Heart left ventricle (tissue), 16 donors: ENCODE results near the gene CENPP. TPM values are rescaled to one million over a fixed set of nuclear protein-coding genes. Genes with fewer than 3 reads are reported as not detected.

ENCODE experiments used
- ATAC-seq, 4 donors: fragments of 200-7000 bp; cut with Tn5 transposase; one replicate each; pipeline ENCODE4 v1.9.1; 2020 to 2022; ENCODE audit warnings: moderate library complexity in 4 of 4, mild to moderate bottlenecking in 3 of 4, moderate number of reproducible peaks in 1 of 4
- DNase-seq, 5 donors: peaks; one replicate each; pipeline ENCODE4 v3.0.0-alpha.2; 2020
- H3K27ac ChIP-seq, 12 donors: fragments of 200-600 bp; sonication (generic) in 4 of 12; one replicate each; pipeline versions ENCODE4 v1.5.0 to v1.8.0; 2016 to 2022; ENCODE audit warnings: mild to moderate bottlenecking in 2 of 12
- H3K27me3 ChIP-seq, 9 donors: fragments of 200-600 bp; sonication (generic) in 2 of 9; one replicate each; pipeline versions ENCODE4 v1.5.1 to v1.8.0; 2016 to 2022; ENCODE audit warnings: mild to moderate bottlenecking in 3 of 9
- H3K36me3 ChIP-seq, 9 donors: fragments of 200-600 bp; sonication (generic) in 2 of 9; one replicate each; pipeline versions ENCODE4 v1.5.0 to v1.8.0; 2018 to 2022; ENCODE audit warnings: mild to moderate bottlenecking in 2 of 9
- H3K4me1 ChIP-seq, 12 donors: fragments of 200-600 bp; sonication (generic) in 4 of 12; one replicate each; pipeline versions ENCODE4 v1.5.0 to v1.8.0; 2016 to 2022; ENCODE audit warnings: mild to moderate bottlenecking in 3 of 12
- H3K4me3 ChIP-seq, 12 donors: fragments of 200-600 bp; sonication (generic) in 4 of 12; one replicate each; pipeline versions ENCODE4 v1.5.0 to v1.8.0; 2017 to 2022; ENCODE audit warnings: mild to moderate bottlenecking in 9 of 12, moderate library complexity in 4 of 12
- H3K9me3 ChIP-seq, 12 donors: fragments of 200-600 bp; sonication (generic) in 4 of 12; one replicate each; pipeline versions ENCODE4 v1.5.0 to v1.8.0; 2016 to 2022; ENCODE audit warnings: mild to moderate bottlenecking in 1 of 12
- POLR2A ChIP-seq, 2 donors: fragments of 450-650 bp; IDR thresholded peaks; one replicate each; pipeline ENCODE4 v1.6.1; 2017; ENCODE audit warnings: antibody characterized with exemption in 2 of 2, mild to moderate bottlenecking in 2 of 2, moderate library complexity in 2 of 2
- WGBS, 4 donors: extraction: QIAGEN DNeasy Blood & Tissue Kit in 2 of 4; methylation state at CpG; one replicate each; pipeline versions ENCODE4 v1.1.5 to v1.1.7; 2013 to 2018; 5-methylcytosine and 5-hydroxymethylcytosine counted together
- intact Hi-C, 10 donors: fragments of 100-400 bp; cut with DNase I; formaldehyde crosslinking; loops; one replicate each; pipeline versions ENCODE4 v1.11.1 to v1.14.2; 2022
- polyA plus RNA-seq, 2 donors: library from polyadenylated mRNA; stranded (reverse); fragments of 200-250 nt; gene quantifications; one replicate each; pipeline ENCODE4 v1.2.3, GENCODE V29; 2013
- total RNA-seq, 9 donors: library from RNA; depleted of rRNA in 2 of 9; stranded (reverse); fragments of >200 nt in 2 of 9; fragmentation: NEBNext Ultra II Directional in 3 of 9; extraction: Animal tissue kit (Norgen Biotek cat#: 25700) in 3 of 9; gene quantifications; one replicate each; pipeline versions ENCODE4 v1.1.0 to v1.2.4, GENCODE V29; 2016 to 2023
- TF ChIP-seq, protein P1 (sequence below), 12 donors: fragments of 200-600 bp; sonication (generic) in 4 of 12; IDR thresholded peaks; one replicate each; pipeline versions ENCODE4 v1.5.0 to v1.8.0; 2018 to 2022; ENCODE audit warnings: antibody characterized with exemption in 12 of 12, mild to moderate bottlenecking in 5 of 12
- donor health status: ischemic (EF 13 %, LVEDD 7.1; RV severe dilation, severe dysfunction).
- donor health status: healthy with polysubstance abuse.
- donor health status: DM: no; HTN: yes; CAD: no.
- donor health status: DM: no; HTN: no; CAD: no.
- donor health status: ischemic (EF 25% LVEDD 6.9; RV normal size, moderate dysfunction).
- donor health status: ischemic (EF 25% LVEDD 5.7; RV mildly dilated, moderate dysfunction).
- donor health status: healthy.
- donor health status: DM: yes; HTN: yes; CAD: no.
- donor health status: ischemic (EF 35%, LVEDD 5.7; RV mildly dilated, moderate dysfunction).
- donor health status: nonischemic (EF 11% LVEDD 7.7; RV severe dilation, severe dysfunction).
- donor health status: DM: yes; HTN: yes; CAD: no.
- donor health status: PGD.
- donor health status: ischemic (EF 29% LVEDD 5.4; RV normal size, mild dysfunction).
- donor health status: nonischemic (EF 23%, LVEDD 6.1; RV moderate dilation, normal function).

The CENPP gene
- total and polyA plus RNA-seq, 11 donors: 1.1 to 5.8 (median 2.4) TPM

DNA sequence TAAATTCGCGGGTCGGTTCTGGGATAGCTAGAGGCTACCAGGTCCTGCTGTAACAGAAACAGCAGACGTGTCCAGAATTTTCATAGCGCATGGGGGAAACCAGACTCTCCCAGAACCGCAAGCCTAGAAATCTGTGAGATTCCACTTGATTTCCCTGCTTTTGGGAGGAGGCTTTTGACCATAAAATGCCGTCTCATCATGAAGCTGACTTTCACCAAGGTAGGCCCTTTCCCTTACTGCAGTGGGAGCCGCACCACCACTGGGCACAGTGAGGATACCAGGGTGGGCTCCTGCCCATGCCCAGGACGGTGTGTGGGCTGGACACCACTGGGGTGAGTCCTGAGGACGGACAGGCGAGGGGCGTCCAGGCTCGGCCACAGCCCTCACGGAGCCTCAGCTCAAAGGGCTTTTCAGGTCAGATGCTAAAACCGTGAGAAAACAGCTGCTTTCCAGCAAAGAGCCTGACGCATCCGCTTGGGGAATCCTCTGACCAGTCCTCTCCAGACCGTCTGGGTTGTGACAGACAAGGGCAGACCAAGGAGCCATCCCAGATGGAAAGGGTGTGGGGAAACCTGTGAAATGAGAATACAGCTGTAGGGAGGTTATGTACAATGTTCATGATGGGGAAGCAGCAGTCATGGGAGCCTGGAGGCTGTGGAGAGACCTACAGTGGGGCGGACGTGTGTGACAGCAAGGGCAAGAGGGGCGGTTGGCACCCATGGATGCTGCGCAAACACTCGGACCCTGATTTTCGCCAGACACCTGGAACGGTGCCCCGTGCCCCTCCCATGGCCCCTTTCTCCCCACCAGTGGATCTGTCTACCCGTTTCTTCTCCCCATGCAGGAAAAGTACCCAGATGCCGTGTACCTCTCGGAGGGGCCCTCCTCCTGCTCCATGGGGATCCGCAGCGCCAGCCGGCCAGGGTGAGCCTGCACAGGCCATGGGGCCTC is 285.0 kb downstream of the CENPP start:
- Histone ChIP-seq H3K4me1 (peaks cover 0 to 67% (median 30%) of the 10 kb centered on the region in 12 donors), H3K4me3 (peak overlapping the region in 2 of 12 donors; percentile 4 to 7), H3K36me3 (peaks cover 0 to 49% (median 44%) of the 10 kb centered on the region in 9 donors), H3K9me3 (peaks cover 0 to 5% (median 0%) of the 10 kb centered on the region in 12 donors), H3K27me3 (no peaks in the 10 kb centered on the region), H3K27ac (peak overlapping the region; percentile 64 to 94 (median 80))
- 80 to 82% (median 82%) methylated on average over 26 to 32 of the region's 32 CpGs for WGBS, 4 donors
- ATAC-seq (peak; percentile 43 to 81 (median 77)), DNase-seq (peak; percentile 74 to 85 (median 80))
- TF ChIP-seq POLR2A (IDR thresholded peaks at IDR 0.05): no peak
- TF ChIP-seq, protein P1, sequence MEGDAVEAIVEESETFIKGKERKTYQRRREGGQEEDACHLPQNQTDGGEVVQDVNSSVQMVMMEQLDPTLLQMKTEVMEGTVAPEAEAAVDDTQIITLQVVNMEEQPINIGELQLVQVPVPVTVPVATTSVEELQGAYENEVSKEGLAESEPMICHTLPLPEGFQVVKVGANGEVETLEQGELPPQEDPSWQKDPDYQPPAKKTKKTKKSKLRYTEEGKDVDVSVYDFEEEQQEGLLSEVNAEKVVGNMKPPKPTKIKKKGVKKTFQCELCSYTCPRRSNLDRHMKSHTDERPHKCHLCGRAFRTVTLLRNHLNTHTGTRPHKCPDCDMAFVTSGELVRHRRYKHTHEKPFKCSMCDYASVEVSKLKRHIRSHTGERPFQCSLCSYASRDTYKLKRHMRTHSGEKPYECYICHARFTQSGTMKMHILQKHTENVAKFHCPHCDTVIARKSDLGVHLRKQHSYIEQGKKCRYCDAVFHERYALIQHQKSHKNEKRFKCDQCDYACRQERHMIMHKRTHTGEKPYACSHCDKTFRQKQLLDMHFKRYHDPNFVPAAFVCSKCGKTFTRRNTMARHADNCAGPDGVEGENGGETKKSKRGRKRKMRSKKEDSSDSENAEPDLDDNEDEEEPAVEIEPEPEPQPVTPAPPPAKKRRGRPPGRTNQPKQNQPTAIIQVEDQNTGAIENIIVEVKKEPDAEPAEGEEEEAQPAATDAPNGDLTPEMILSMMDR (IDR thresholded peaks at IDR 0.05): no peak
- intact Hi-C loops: loop anchor here in 2 of 10 donors (5.0 to 10.0 kb wide), 2 partner anchors 73 to 126 kb away; partner anchors contain the start of genes ASPN (in 1 of the 2) and ECM2 (in 1 of the 2)

DNA sequence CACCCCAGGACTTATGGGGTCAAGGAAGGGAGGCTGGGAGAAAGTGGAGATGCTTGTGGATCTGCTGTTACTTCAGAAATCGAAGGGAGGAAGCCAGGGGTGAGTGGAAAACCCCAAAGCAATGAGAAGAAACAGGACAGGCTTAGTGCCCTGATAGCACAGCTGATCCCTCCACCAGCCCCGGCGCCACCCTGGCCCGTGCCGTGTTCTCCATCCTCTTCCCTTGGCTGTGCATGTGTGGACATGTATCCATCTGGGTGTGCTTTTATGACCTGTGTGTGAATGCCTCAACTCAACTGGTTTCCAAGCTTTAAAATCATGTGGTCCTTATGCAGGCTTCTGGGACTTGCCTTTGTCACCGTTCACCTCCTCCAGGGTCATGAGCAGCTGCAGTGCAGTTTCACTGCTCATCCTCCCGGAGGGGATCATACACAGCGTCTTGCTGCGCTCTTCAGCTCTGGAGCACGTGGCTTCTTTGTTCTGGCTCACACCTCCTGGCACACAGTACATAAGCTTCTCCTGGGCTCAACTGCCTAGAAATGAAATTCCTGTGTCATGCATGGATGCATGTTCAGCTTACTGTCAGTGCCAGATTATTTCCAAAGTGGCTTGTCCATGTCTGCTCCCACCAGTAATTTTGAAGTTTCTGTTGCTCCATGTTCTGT is 286.0 kb downstream of the CENPP start:
- H3K9me3 ChIP-seq: no peaks in the 10 kb centered on the region

GRCh38 chr9:92612292-92612691 is 286.5 kb downstream of the CENPP start:
- Histone ChIP-seq H3K36me3 (peaks cover 0 to 63% (median 57%) of the 10 kb centered on the region in 9 donors), H3K27ac (peak overlapping the region in 5 of 12 donors; percentile 4 to 94 (median 92)), H3K4me1 (peaks cover 0 to 74% (median 24%) of the 10 kb centered on the region in 12 donors), H3K4me3 (no peak overlapping the region), H3K9me3 (no peaks in the 10 kb centered on the region), H3K27me3 (no peaks in the 10 kb centered on the region)
- no peak for TF ChIP-seq POLR2A (IDR thresholded peaks at IDR 0.05)
- TF ChIP-seq, protein P1 (IDR thresholded peaks at IDR 0.05): no peak
- intact Hi-C loops: loop anchor here in 2 of 10 donors (5.0 to 10.0 kb wide), 2 partner anchors 75 to 127 kb away; partner anchors contain the start of genes ASPN (in 1 of the 2) and ECM2 (in 1 of the 2)
- DNase-seq (no peak), ATAC-seq (no peak)
- WGBS, 4 donors: 95 to 99% (median 96%) methylated on average over 5 of the region's 5 CpGs

More for the DNA sequence above, 286.0 kb downstream of the CENPP start:
- 77 to 84% (median 81%) methylated on average over 9 to 10 of the region's 10 CpGs for WGBS, 4 donors
- H3K36me3 ChIP-seq: peaks cover 0 to 58% (median 52%) of the 10 kb centered on the region in 9 donors
- peak overlapping the region; percentile 64 to 94 (median 80) for H3K27ac ChIP-seq
- H3K4me3 ChIP-seq: no peak overlapping the region
- intact Hi-C loops: loop anchor here in 2 of 10 donors (5.0 to 10.0 kb wide), 2 partner anchors 74 to 127 kb away; partner anchors contain the start of genes ASPN (in 1 of the 2) and ECM2 (in 1 of the 2)
- peaks cover 0 to 74% (median 29%) of the 10 kb centered on the region in 12 donors for H3K4me1 ChIP-seq
- TF ChIP-seq, protein P1 (IDR thresholded peaks at IDR 0.05): no peak
- no peak for TF ChIP-seq POLR2A (IDR thresholded peaks at IDR 0.05)
- H3K27me3 ChIP-seq: no peaks in the 10 kb centered on the region
- DNase-seq (peak in 1 of 5 donors; percentile 38), ATAC-seq (peak in 1 of 4 donors; percentile 26)
